Osteoblast (primary cell): ENCODE results near the gene MAPRE2. TPM values are rescaled to one million over a fixed set of nuclear protein-coding genes. Genes with fewer than 3 reads are reported as not detected.

Experiments
- DNase-seq: peaks from one replicate; pipeline ENCODE4 v3.0.0; 2011; ENCODE audit warnings: low spot score, mixed read lengths; ENCODE audit not compliant: insufficient read length; ENCODE audit errors: missing footprints
- H2AFZ ChIP-seq: 2 replicates; pipeline ENCODE4 v1.6.0; 2011; ENCODE audit warnings: mild to moderate bottlenecking, low read length
- H3K27ac ChIP-seq: 2 replicates; pipeline ENCODE4 v1.5.1; 2011; ENCODE audit warnings: mild to moderate bottlenecking, low read depth, low read length, moderate library complexity
- H3K27me3 ChIP-seq: 2 replicates; pipeline ENCODE4 v1.6.0; 2012; ENCODE audit warnings: mild to moderate bottlenecking, control low read depth, inconsistent platforms, low read length, moderate library complexity; ENCODE audit not compliant: insufficient read depth
- H3K36me3 ChIP-seq: 2 replicates; pipeline ENCODE4 v1.5.1; 2011; ENCODE audit warnings: mild to moderate bottlenecking, low read length, control low read depth, moderate library complexity; ENCODE audit not compliant: insufficient read depth
- H3K4me1 ChIP-seq: 2 replicates; pipeline ENCODE4 v1.5.1; 2011; ENCODE audit warnings: mild to moderate bottlenecking, low read length, control low read depth, moderate library complexity; ENCODE audit not compliant: insufficient read depth
- H3K4me2 ChIP-seq: 2 replicates; pipeline ENCODE4 v1.6.0; 2011; ENCODE audit warnings: mild to moderate bottlenecking, low read length; ENCODE audit not compliant: insufficient read depth
- H3K4me3 ChIP-seq: fragments of 200-600 bp; sonication (generic); 3 replicates; pipeline ENCODE4 v1.5.1; 2012; ENCODE audit warnings: mild to moderate bottlenecking, low read length, inconsistent platforms; ENCODE audit not compliant: insufficient read depth
- H3K79me2 ChIP-seq: 2 replicates; pipeline ENCODE4 v1.6.0; 2012; ENCODE audit warnings: mild to moderate bottlenecking, low read length, control low read depth, inconsistent platforms; ENCODE audit not compliant: insufficient read depth
- H3K9me3 ChIP-seq: 2 replicates; pipeline ENCODE4 v1.5.1; 2011; ENCODE audit warnings: low read depth, low read length, control low read depth
- H4K20me1 ChIP-seq: 2 replicates; pipeline ENCODE4 v1.6.0; 2012; ENCODE audit warnings: mild to moderate bottlenecking, low read length, control low read depth; ENCODE audit not compliant: insufficient read depth
- CTCF ChIP-seq: IDR thresholded peaks from 2 replicates; pipeline ENCODE4 v1.5.1; 2011; ENCODE audit warnings: mild to moderate bottlenecking, low read depth, low read length, moderate library complexity; ENCODE audit errors: extremely low read depth
- total RNA-seq: library from RNA; depleted of rRNA; stranded (reverse); fragments of >200 nt; gene quantifications from 2 replicates; pipeline ENCODE4 v1.2.3, GENCODE V29; 2012

The MAPRE2 gene
- total RNA-seq, 1 donor, result 21.7 TPM

DNA sequence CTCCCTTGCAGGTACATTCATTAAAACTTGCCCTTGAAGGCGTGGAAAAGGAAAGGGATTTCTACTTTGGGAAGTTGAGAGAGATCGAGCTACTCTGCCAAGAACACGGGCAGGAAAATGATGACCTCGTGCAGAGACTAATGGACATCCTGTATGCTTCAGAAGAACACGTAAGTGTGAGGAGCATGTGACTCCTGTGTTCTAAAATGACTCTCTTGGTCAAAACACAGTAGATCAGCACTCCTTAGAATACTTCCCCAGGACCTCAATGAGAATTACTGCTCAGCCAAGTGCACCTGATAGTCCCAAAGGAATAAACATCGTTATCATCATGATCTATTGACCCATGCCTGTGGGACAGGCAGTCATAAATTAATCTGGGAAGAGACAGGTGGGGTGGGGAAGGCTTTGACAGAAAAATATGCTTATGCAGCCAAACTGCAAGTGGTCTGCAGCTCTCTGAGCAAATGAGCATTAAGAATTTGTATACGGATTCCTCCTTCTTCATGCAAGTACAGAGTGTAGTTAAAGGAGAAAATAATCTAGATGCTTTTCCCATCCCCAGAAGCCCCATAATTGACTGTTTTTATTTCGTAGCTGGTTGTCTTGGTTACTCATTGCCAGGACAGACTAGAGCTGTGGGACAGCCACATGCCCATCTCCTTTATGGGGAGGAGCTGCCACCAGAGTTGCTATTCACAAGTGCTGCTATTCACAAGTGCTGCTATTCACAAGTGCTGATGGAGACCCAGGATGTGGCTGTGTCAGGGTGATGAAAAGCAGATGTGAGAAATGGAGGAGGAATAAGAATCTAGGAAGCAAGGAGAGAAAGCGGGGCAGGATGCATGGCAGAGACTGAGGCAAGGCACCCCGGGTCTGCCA lies 91.0 kb downstream of the MAPRE2 start:
- no peak for TF ChIP-seq CTCF
- no peaks in the 10 kb centered on the region for H3K4me1 ChIP-seq
- H3K36me3 ChIP-seq, result peaks cover 4% of the 10 kb centered on the region
- H2AFZ ChIP-seq, result no peak overlapping the region
- no peak overlapping the region for H3K27ac ChIP-seq
- H3K79me2 ChIP-seq, result no peaks in the 10 kb centered on the region
- no peaks in the 10 kb centered on the region for H3K9me3 ChIP-seq
- no peak overlapping the region for H3K4me2 ChIP-seq
- no peaks in the 10 kb centered on the region for H3K27me3 ChIP-seq
- no peaks in the 10 kb centered on the region for H4K20me1 ChIP-seq
- no peak overlapping the region for H3K4me3 ChIP-seq
- DNase-seq, result no peak

GRCh38 chr18:35134190-35134730 lies 93.0 kb downstream of the MAPRE2 start:
- no peaks in the 10 kb centered on the region for H3K9me3 ChIP-seq
- no peak for DNase-seq
- no peak for TF ChIP-seq CTCF
- no peak overlapping the region for H3K27ac ChIP-seq
- H4K20me1 ChIP-seq, result no peaks in the 10 kb centered on the region
- no peaks in the 10 kb centered on the region for H3K36me3 ChIP-seq
- H3K4me3 ChIP-seq, result no peak overlapping the region
- H3K27me3 ChIP-seq, result no peaks in the 10 kb centered on the region
- no peaks in the 10 kb centered on the region for H3K4me1 ChIP-seq
- no peak overlapping the region for H3K4me2 ChIP-seq
- no peak overlapping the region for H2AFZ ChIP-seq
- no peaks in the 10 kb centered on the region for H3K79me2 ChIP-seq

DNA sequence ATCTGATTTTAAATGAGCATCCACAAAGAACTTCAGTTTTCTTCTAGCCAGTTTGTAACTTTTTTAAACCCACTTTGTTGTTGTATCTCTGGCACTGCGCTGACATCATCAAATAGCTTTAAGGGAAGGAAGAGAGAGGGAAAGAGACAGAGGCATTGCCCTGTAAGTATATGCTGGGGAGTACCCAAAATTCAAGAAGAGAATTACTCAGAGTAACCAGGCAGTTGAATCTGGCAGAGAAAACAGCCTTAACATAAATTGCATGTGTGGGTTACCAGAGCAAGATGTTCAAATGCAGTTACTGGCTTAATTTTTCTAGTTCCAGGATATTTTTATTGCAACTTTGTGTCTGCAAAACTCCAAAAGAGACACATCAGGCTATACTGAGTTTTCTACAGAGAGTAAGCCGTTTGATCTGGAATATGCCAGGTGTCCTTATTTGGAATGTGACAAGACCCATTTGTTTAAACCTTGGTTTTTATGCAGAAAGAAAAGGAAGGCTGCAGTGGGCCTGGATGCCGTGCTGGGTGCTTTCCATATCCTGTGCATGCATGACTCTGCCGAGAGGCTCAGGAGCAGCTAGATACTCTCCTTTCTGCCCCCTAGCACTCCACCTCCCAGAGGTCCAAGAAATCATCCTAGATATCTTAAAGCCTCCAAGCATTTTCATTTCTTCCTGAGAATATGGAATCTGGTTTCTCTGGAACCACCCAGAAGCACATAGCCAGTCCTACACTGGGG lies 93.7 kb downstream of the MAPRE2 start:
- no peaks in the 10 kb centered on the region for H4K20me1 ChIP-seq
- DNase-seq, result no peak
- no peaks in the 10 kb centered on the region for H3K79me2 ChIP-seq
- no peaks in the 10 kb centered on the region for H3K4me1 ChIP-seq
- H3K9me3 ChIP-seq, result no peaks in the 10 kb centered on the region
- no peaks in the 10 kb centered on the region for H3K36me3 ChIP-seq
- no peak overlapping the region for H2AFZ ChIP-seq
- no peak overlapping the region for H3K4me2 ChIP-seq
- H3K27me3 ChIP-seq, result no peaks in the 10 kb centered on the region
- no peak for TF ChIP-seq CTCF
- H3K4me3 ChIP-seq, result no peak overlapping the region
- no peak overlapping the region for H3K27ac ChIP-seq

- DNase-seq, result no peak
These were observed 95.0 kb downstream of the MAPRE2 start for GRCh38 chr18:35136248-35136647.

More at GRCh38 chr18:35136248-35136647, 95.0 kb downstream of the MAPRE2 start:
- no peaks in the 10 kb centered on the region for H3K27me3 ChIP-seq
- H3K79me2 ChIP-seq, result no peaks in the 10 kb centered on the region
- no peak overlapping the region for H3K4me2 ChIP-seq
- H3K9me3 ChIP-seq, result no peaks in the 10 kb centered on the region
- no peak overlapping the region for H2AFZ ChIP-seq
- H3K4me1 ChIP-seq, result no peaks in the 10 kb centered on the region
- H3K36me3 ChIP-seq, result no peaks in the 10 kb centered on the region
- no peak overlapping the region for H3K4me3 ChIP-seq
- TF ChIP-seq CTCF, result no peak
- H4K20me1 ChIP-seq, result no peaks in the 10 kb centered on the region
- H3K27ac ChIP-seq, result no peak overlapping the region
